GM12872 (cell line): ENCODE results near the gene CAPN10.

ENCODE experiments used
- TF ChIP-seq, protein P1 (sequence below): IDR thresholded peaks from 3 replicates; pipeline ENCODE4 v1.5.1; 2011; ENCODE audit warnings: low read depth, mild to moderate bottlenecking, low read length, moderate library complexity; ENCODE audit not compliant: insufficient read depth

Gene CAPN10

DNA sequence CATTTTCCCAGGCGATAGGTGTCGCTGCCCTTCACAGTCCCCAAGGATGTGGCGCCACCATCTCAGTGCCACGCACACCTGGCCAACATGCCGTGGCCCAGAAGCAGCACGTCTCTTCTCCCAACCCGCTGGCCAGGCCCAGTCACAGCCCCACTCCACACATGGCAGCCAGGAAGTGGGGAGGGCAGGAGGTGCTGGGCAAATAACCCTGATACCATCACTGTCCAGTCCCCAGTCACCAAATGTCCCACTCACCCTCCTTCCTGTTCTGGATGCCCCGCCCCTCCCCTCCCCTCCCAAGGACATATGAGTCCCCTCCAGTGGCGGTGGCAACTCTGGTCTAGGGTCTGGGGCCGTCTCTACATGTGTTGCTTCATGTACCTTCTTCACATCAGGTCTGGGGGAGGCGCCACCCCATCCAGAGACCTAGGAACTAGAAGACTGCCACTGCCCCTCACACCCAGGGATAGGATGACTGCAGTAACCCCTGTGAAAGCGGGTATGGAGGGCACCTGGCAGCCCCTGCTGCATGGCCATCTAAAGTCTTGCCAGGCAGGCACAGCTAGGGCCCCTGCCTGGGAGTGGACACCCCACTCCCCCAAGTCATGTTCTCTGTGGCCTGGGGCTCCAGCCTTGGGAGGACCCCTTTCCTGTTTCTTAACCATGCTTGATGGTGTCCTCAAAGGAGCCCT lies 7.3 kb upstream of the CAPN10 start:
- TF ChIP-seq, protein P1, sequence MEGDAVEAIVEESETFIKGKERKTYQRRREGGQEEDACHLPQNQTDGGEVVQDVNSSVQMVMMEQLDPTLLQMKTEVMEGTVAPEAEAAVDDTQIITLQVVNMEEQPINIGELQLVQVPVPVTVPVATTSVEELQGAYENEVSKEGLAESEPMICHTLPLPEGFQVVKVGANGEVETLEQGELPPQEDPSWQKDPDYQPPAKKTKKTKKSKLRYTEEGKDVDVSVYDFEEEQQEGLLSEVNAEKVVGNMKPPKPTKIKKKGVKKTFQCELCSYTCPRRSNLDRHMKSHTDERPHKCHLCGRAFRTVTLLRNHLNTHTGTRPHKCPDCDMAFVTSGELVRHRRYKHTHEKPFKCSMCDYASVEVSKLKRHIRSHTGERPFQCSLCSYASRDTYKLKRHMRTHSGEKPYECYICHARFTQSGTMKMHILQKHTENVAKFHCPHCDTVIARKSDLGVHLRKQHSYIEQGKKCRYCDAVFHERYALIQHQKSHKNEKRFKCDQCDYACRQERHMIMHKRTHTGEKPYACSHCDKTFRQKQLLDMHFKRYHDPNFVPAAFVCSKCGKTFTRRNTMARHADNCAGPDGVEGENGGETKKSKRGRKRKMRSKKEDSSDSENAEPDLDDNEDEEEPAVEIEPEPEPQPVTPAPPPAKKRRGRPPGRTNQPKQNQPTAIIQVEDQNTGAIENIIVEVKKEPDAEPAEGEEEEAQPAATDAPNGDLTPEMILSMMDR = no peak

DNA sequence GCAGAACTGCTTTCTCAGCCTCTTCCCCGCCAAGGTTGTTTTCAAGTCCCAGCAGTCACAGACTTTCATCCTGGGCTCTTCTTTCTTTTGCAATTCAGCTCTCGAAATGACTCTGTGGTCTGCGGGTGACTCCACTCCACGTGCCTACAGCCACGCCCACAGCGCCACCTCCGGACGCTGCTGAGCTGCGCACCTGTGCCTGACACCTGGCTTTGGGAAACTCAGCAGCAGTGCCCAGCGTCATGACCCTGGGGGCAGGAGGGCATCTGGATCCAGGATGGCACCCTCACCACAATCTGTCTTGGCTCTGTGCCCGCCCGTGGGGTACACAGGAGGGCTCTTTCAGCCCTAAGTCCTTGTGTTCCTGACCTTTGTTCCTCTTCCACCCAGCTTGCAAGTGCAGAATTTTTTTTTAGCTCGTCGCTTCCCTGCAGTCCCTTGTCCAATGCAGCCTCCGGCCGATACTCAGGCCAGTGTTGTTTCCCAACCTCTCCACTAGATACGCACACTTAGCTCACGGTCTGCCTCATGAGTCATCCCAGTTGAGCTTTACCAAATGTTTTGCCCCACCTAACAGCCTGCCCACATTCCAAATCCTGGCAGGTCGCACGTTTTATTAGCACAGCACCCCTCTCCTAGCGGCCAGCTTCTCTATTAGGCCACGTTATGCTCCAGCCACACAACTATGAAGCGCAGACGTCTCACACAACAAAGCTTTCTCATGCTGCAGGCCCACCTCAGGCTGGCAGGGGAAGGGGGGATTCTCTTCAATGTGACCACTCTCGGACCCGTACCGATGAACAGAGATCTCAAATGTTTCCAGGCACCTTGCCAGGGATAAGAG lies 6.5 kb upstream of the CAPN10 start:
- TF ChIP-seq, protein P1 = peak; percentile 80

GRCh38 chr2:240581811-240582210 lies 4.7 kb upstream of the CAPN10 start:
- TF ChIP-seq, protein P1 = no peak

GRCh38 chr2:240582781-240583180 lies 3.8 kb upstream of the CAPN10 start:
- TF ChIP-seq, protein P1 = no peak

GRCh38 chr2:240583774-240584173 lies 2.8 kb upstream of the CAPN10 start:
- TF ChIP-seq, protein P1 = no peak

- TF ChIP-seq, protein P1 = no peak
Observed at GRCh38 chr2:240584486-240585031, 2.0 kb upstream of the CAPN10 start.

- TF ChIP-seq, protein P1 = no peak
Observed at GRCh38 chr2:240585101-240585500, 1.4 kb upstream of the CAPN10 start.
